ENCODE data around the gene SDK1. TPM values are rescaled to one million over a fixed set of nuclear protein-coding genes. Genes with fewer than 3 reads are reported as not detected.

The SDK1 gene
- total RNA-seq, 1 donor from 2014 or later = 3.9 TPM

GRCh38 chr7:4136036-4136435 is 835.0 kb downstream of the SDK1 start:
- TF ChIP-seq, protein P1, sequence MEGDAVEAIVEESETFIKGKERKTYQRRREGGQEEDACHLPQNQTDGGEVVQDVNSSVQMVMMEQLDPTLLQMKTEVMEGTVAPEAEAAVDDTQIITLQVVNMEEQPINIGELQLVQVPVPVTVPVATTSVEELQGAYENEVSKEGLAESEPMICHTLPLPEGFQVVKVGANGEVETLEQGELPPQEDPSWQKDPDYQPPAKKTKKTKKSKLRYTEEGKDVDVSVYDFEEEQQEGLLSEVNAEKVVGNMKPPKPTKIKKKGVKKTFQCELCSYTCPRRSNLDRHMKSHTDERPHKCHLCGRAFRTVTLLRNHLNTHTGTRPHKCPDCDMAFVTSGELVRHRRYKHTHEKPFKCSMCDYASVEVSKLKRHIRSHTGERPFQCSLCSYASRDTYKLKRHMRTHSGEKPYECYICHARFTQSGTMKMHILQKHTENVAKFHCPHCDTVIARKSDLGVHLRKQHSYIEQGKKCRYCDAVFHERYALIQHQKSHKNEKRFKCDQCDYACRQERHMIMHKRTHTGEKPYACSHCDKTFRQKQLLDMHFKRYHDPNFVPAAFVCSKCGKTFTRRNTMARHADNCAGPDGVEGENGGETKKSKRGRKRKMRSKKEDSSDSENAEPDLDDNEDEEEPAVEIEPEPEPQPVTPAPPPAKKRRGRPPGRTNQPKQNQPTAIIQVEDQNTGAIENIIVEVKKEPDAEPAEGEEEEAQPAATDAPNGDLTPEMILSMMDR (IDR thresholded peaks at IDR 0.05; ENCODE audit: insufficient read depth, low read length, poor library complexity, severe bottlenecking) = no peak
- no peaks in the 10 kb centered on the region for H3K27me3 ChIP-seq (ENCODE audit: control insufficient read depth, insufficient read depth, low read length)
- no peak overlapping the region for H3K4me3 ChIP-seq (ENCODE audit: low read depth, low read length)
- no peaks in the 10 kb centered on the region for H3K36me3 ChIP-seq (ENCODE audit: control insufficient read depth, insufficient read depth, low read length)
- DNase-seq (ENCODE audit: low read depth) = no peak

DNA sequence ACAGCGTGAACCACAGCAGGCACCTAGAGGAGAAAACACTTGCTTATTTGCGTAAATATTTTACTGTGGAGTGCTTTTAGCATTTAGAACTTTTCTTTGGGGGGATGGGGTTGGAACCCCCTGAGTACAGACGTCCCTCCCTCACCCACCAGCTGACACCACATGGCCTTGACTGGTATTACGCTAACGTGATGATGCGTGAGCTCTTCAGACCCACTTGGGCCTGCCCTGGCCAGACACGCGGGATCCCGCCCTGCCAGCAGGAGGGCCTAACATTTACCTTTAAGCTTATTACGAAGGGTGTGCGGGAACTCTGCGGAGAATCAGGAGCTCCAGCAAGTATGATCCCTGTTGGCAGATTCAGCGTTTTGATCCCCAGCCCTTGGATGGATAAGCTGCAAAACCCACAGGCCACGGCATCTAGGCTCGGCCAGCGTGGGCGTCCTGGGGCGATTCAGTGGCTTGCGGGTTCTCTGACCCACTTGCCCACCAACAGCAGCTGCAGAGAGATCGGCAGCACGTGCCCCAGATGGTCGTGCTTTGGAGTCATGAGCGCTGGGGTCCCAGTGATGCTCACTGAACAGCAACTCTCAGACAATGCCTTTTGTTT is 835.6 kb downstream of the SDK1 start:
- Histone ChIP-seq H3K27me3 (ENCODE audit: control insufficient read depth, insufficient read depth, low read length) (no peaks in the 10 kb centered on the region), H3K4me3 (ENCODE audit: low read depth, low read length) (no peak overlapping the region), H3K36me3 (ENCODE audit: control insufficient read depth, insufficient read depth, low read length) (no peaks in the 10 kb centered on the region)
- no peak for DNase-seq (ENCODE audit: low read depth)
- TF ChIP-seq, protein P1 (IDR thresholded peaks at IDR 0.05; ENCODE audit: insufficient read depth, low read length, poor library complexity, severe bottlenecking) = no peak

DNA sequence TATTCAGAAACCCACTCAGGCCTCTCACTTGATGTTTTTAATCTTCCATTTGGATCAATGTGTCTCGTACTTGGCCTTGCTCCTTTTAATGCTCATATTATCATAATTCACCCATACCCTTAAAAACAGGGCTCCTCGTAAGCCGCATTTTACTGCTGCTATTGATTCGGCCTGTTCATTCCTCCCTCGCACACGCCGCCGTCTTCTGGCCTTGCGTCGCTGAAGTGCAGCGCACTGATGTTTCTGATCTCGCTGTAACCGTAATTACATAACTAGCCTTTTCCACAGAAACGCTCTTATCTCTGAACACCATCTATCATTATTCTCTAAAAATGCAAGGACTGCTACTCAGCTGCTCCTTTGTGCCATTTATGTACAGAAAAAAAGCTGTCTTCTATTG is 836.5 kb downstream of the SDK1 start:
- H3K4me3 ChIP-seq (ENCODE audit: low read depth, low read length) = no peak overlapping the region
- no peaks in the 10 kb centered on the region for H3K36me3 ChIP-seq (ENCODE audit: control insufficient read depth, insufficient read depth, low read length)
- TF ChIP-seq, protein P1 (IDR thresholded peaks at IDR 0.05; ENCODE audit: insufficient read depth, low read length, poor library complexity, severe bottlenecking) = no peak
- no peaks in the 10 kb centered on the region for H3K27me3 ChIP-seq (ENCODE audit: control insufficient read depth, insufficient read depth, low read length)
- DNase-seq (ENCODE audit: low read depth) = no peak

DNA sequence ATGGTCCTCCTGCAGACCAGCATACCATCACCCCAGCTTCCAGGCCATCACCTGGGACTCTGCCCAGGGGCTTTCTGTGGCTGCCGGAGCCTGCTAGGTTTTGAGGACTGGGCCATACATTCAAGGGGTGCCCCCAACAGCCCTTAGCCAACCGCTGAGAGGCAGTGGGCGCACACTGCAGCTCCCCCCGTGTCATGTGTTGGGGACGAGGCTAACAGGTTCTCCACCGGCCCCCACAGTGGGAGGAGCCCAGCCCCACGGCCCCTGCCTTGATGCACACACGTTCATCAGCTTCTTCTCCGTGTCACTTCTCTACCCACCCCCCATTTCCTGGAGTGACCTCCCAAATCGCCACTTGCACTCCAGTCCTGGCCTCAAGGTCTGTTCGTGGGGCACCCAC is 837.8 kb downstream of the SDK1 start:
- Histone ChIP-seq H3K36me3 (ENCODE audit: control insufficient read depth, insufficient read depth, low read length) (no peaks in the 10 kb centered on the region), H3K4me3 (ENCODE audit: low read depth, low read length) (no peak overlapping the region), H3K27me3 (ENCODE audit: control insufficient read depth, insufficient read depth, low read length) (peaks cover 7% of the 10 kb centered on the region)
- TF ChIP-seq, protein P1 (IDR thresholded peaks at IDR 0.05; ENCODE audit: insufficient read depth, low read length, poor library complexity, severe bottlenecking) = no peak
- DNase-seq (ENCODE audit: low read depth) = no peak

DNA sequence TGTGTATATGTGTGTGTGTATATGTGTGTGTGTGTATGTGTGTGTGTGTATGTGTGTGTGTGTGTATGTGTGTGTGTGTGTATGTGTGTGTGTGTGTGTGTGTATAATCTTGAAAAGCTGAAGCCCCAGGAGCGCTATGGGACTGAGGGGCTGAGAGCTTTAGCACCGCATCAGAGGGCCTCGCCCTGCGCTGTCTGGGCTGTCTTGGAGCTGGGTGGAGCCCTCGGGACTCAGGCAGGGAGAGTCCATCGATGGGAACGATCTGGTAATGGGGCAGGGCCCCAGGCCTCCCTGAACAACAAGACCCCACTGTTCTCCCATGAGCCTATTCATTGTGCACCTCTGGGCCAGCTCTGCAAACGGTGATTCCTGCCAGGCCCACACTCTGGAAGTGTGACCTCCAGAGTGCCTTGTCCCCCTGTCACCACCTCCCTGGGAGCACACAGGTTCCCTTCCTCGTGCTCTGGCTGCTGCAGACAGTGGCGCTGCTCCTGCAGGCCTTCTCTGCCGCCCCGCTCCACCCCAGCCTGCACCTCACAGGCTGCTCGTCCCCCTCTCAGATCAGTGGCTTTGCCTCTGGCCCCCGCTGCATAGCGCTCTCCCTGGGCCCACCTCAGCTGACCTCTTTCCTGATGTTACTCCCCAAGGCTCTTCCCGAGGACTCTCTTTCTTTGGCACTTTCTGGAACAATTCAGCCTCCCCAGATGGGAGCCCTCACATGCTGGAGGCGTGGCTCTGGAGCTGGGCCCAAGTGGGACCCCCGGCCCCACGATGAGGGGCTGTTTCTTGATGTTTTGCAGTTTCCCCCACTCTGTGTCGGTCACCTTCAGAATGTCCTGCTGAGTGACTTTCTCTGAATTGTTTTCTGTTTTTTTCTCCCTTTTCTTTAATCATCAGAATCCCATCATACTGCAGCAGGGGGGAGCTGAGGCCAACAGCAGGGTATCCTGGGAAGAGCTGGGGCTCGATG is 838.9 kb downstream of the SDK1 start:
- Histone ChIP-seq H3K36me3 (ENCODE audit: control insufficient read depth, insufficient read depth, low read length) (no peaks in the 10 kb centered on the region), H3K4me3 (ENCODE audit: low read depth, low read length) (no peak overlapping the region), H3K27me3 (ENCODE audit: control insufficient read depth, insufficient read depth, low read length) (peaks cover 15% of the 10 kb centered on the region)
- no peak for DNase-seq (ENCODE audit: low read depth)
- TF ChIP-seq, protein P1 (IDR thresholded peaks at IDR 0.05; ENCODE audit: insufficient read depth, low read length, poor library complexity, severe bottlenecking) = no peak

Data from kidney epithelial cell (primary cell).